Endothelial cell of umbilical vein (primary cell): ENCODE data around the gene BOD1L1.

Experiments used
- POLR2A ChIP-seq: IDR thresholded peaks from 2 replicates; pipeline ENCODE4 v1.6.1; 2012; ENCODE audit warnings: low read depth, mild to moderate bottlenecking, control low read depth, low read length
- TF ChIP-seq, protein P1 (sequence below), 2 donors: IDR thresholded peaks; 1 replicate in 1 of 2; 2 replicates in 1 of 2; pipeline ENCODE4 v1.5.1; 2011; ENCODE audit warnings: low read length in 2 of 2, mild to moderate bottlenecking in 2 of 2, moderate library complexity in 2 of 2, control low read depth in 1 of 2, inconsistent platforms in 1 of 2, low read depth in 1 of 2; ENCODE audit not compliant: insufficient read depth in 1 of 2; ENCODE audit errors: extremely low read depth in 1 of 2

GRCh38 chr4:13674971-13675370, 47.4 kb upstream of the BOD1L1 start:
- TF ChIP-seq POLR2A, result no peak
- TF ChIP-seq, protein P1, sequence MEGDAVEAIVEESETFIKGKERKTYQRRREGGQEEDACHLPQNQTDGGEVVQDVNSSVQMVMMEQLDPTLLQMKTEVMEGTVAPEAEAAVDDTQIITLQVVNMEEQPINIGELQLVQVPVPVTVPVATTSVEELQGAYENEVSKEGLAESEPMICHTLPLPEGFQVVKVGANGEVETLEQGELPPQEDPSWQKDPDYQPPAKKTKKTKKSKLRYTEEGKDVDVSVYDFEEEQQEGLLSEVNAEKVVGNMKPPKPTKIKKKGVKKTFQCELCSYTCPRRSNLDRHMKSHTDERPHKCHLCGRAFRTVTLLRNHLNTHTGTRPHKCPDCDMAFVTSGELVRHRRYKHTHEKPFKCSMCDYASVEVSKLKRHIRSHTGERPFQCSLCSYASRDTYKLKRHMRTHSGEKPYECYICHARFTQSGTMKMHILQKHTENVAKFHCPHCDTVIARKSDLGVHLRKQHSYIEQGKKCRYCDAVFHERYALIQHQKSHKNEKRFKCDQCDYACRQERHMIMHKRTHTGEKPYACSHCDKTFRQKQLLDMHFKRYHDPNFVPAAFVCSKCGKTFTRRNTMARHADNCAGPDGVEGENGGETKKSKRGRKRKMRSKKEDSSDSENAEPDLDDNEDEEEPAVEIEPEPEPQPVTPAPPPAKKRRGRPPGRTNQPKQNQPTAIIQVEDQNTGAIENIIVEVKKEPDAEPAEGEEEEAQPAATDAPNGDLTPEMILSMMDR (IDR thresholded peaks at IDR 0.05; ENCODE audit: extremely low read depth in 1 of 2, insufficient read depth in 1 of 2, low read depth in 1 of 2, low read length in 2 of 2), result no peak
